Measurements from ENCODE around the gene PRICKLE4. TPM values are rescaled to one million over a fixed set of nuclear protein-coding genes. Genes with fewer than 3 reads are reported as not detected.

Gene PRICKLE4
- total RNA-seq, 1 experiment from 2014 or later = 2.9 TPM

GRCh38 chr6:41750374-41750773 lies 30.2 kb upstream of the PRICKLE4 start:
- Histone ChIP-seq H3K4me2 (ENCODE audit: low read length) (no peak overlapping the region), H3K9ac (ENCODE audit: low read length) (no peak overlapping the region), H2AFZ (ENCODE audit: low read depth, low read length, poor library complexity, severe bottlenecking) (no peak overlapping the region), H3K27me3 (ENCODE audit: insufficient read depth, low read length) (no peaks in the 10 kb centered on the region), H3K9me2 (ENCODE audit: insufficient read depth) (no peaks in the 10 kb centered on the region), H3K9me3 (ENCODE audit: control insufficient read depth in 1 of 2, insufficient read depth in 1 of 2, low read depth in 1 of 2, low read length in 2 of 2) (no peaks in the 10 kb centered on the region), H3K79me2 (ENCODE audit: insufficient read depth, low read length) (no peaks in the 10 kb centered on the region), H3K4me3 (replicated peaks in 1 of 2; ENCODE audit: low read depth in 1 of 2, low read length in 2 of 2) (no peak overlapping the region), H3K36me3 (ENCODE audit: control insufficient read depth in 1 of 2, insufficient read depth in 2 of 2, low read length in 2 of 2) (no peaks in the 10 kb centered on the region), H4K20me1 (ENCODE audit: insufficient read depth) (no peaks in the 10 kb centered on the region), H3K27ac (ENCODE audit: low read depth, low read length) (no peak overlapping the region), H3K4me1 (ENCODE audit: control insufficient read depth in 1 of 2, insufficient read depth in 2 of 2, low read length in 2 of 2) (no peaks in the 10 kb centered on the region)
- POLR2A ChIA-PET = no interaction called here
- ATAC-seq (no peak), DNase-seq (ENCODE audit: low read depth, low spot score) (no peak)
- RAD21 ChIA-PET (ENCODE audit: low non-redundant PET in 1 of 2, low total read pairs in 2 of 2, uncharacterized antibody in 2 of 2, unreplicated experiment in 2 of 2) = no interaction called here
- TF ChIP-seq FOSL1 (IDR thresholded peaks at IDR 0.05; ENCODE audit: low read depth) = no peak
- TF ChIP-seq EZH2phosphoT487 (IDR thresholded peaks at IDR 0.05; ENCODE audit: borderline replicate concordance) = no peak
- no peak for TF ChIP-seq SIN3A (IDR thresholded peaks at IDR 0.05; ENCODE audit: low read depth)
- TF ChIP-seq EZH2 (IDR thresholded peaks at IDR 0.05) = no peak
- TF ChIP-seq SP1 (IDR thresholded peaks at IDR 0.05; ENCODE audit: low read depth) = no peak
- no peak for TF ChIP-seq ATF3 (IDR thresholded peaks at IDR 0.05)
- no peak for TF ChIP-seq CTCF (IDR thresholded peaks at IDR 0.05 in 2 of 3, conservative IDR thresholded peaks at IDR 0.05 in 1 of 3; ENCODE audit: borderline replicate concordance in 1 of 3, insufficient read depth in 1 of 3, low read depth in 2 of 3, low read length in 2 of 3)
- no peak for TF ChIP-seq POLR2A (IDR thresholded peaks at IDR 0.05; ENCODE audit: borderline replicate concordance, extremely low read depth, insufficient read depth, insufficient read length)
- TF ChIP-seq, protein P1, sequence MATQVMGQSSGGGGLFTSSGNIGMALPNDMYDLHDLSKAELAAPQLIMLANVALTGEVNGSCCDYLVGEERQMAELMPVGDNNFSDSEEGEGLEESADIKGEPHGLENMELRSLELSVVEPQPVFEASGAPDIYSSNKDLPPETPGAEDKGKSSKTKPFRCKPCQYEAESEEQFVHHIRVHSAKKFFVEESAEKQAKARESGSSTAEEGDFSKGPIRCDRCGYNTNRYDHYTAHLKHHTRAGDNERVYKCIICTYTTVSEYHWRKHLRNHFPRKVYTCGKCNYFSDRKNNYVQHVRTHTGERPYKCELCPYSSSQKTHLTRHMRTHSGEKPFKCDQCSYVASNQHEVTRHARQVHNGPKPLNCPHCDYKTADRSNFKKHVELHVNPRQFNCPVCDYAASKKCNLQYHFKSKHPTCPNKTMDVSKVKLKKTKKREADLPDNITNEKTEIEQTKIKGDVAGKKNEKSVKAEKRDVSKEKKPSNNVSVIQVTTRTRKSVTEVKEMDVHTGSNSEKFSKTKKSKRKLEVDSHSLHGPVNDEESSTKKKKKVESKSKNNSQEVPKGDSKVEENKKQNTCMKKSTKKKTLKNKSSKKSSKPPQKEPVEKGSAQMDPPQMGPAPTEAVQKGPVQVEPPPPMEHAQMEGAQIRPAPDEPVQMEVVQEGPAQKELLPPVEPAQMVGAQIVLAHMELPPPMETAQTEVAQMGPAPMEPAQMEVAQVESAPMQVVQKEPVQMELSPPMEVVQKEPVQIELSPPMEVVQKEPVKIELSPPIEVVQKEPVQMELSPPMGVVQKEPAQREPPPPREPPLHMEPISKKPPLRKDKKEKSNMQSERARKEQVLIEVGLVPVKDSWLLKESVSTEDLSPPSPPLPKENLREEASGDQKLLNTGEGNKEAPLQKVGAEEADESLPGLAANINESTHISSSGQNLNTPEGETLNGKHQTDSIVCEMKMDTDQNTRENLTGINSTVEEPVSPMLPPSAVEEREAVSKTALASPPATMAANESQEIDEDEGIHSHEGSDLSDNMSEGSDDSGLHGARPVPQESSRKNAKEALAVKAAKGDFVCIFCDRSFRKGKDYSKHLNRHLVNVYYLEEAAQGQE (IDR thresholded peaks at IDR 0.05; ENCODE audit: low read depth) = no peak
- no peak for TF ChIP-seq CBX3 (IDR thresholded peaks at IDR 0.05; ENCODE audit: low read depth)
- TF ChIP-seq ZNF274 (IDR thresholded peaks at IDR 0.05; ENCODE audit: low read depth, low read length) = no peak
- TF ChIP-seq YY1 (IDR thresholded peaks at IDR 0.05; ENCODE audit: extremely low read depth, insufficient replicate concordance, low read depth, low read length) = no peak
- CTCF ChIA-PET = no interaction called here
- intact Hi-C loops (cut with micrococcal nuclease) = no loop called here
- BruUV-seq (replicated peaks) = no TSS peak

Data from HCT116 (cell line).